SU-DHL-6 (cell line): Measurements from ENCODE around the gene OSBPL6.

Experiments
- EZH2phosphoT487 ChIP-seq: fragments of 200-600 bp; sonication (generic), shearing (Covaris generic); conservative IDR thresholded peaks from 2 replicates; pipeline ENCODE4 v1.6.1; 2018; ENCODE audit warnings: mild to moderate bottlenecking, antibody characterized with exemption, low read length, moderate library complexity, mixed read lengths
- TF ChIP-seq, protein P1 (sequence below): fragments of 200-600 bp; sonication (generic); IDR thresholded peaks from one replicate; pipeline ENCODE4 v1.5.1; 2017; ENCODE audit warnings: antibody characterized with exemption, mild to moderate bottlenecking, low read length, moderate library complexity; ENCODE audit not compliant: insufficient read depth, poor library complexity, severe bottlenecking

DNA sequence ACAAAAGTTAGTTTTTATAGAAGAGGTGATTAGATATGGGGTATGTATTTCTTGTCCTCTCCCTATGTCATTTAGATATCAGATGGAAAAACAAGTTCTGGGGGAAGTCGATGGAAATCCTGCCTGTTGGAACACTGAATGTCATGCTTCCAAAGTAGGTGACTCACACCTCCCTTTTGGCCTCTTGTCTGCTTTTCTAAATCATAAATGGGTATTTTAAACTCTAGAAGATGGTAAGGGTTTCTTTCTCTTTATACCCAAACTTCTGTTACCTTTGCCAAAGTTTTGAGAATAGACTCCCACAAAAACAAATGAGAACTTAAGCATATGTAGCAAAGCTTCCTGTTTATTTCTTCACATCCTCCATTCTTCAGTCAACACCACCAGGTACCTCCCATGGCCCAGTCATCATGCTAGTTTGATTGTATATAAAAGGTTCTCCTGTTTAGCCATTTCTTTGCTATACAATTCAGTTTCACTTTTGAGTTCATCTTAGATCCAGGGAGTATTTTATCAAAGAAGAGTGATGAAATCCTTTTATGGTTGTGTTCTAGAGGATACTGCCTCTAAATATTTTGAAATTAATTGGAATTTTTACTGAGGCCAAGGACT is 192.8 kb downstream of the OSBPL6 start:
- TF ChIP-seq, protein P1, sequence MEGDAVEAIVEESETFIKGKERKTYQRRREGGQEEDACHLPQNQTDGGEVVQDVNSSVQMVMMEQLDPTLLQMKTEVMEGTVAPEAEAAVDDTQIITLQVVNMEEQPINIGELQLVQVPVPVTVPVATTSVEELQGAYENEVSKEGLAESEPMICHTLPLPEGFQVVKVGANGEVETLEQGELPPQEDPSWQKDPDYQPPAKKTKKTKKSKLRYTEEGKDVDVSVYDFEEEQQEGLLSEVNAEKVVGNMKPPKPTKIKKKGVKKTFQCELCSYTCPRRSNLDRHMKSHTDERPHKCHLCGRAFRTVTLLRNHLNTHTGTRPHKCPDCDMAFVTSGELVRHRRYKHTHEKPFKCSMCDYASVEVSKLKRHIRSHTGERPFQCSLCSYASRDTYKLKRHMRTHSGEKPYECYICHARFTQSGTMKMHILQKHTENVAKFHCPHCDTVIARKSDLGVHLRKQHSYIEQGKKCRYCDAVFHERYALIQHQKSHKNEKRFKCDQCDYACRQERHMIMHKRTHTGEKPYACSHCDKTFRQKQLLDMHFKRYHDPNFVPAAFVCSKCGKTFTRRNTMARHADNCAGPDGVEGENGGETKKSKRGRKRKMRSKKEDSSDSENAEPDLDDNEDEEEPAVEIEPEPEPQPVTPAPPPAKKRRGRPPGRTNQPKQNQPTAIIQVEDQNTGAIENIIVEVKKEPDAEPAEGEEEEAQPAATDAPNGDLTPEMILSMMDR: no peak
- no peak for TF ChIP-seq EZH2phosphoT487
